ENCODE results near the gene KIF21B.
"Not testable (repeated sequence)": the region's sequence is repeated elsewhere in the genome, so short reads cannot be mapped to it uniquely, and the experiment has no call there.

Gene KIF21B

GRCh38 chr1:200969726-200970561 lies 53.6 kb downstream of the KIF21B start:
- DNase-seq, result no peak

GRCh38 chr1:200968469-200969410 lies 54.8 kb downstream of the KIF21B start:
- DNase-seq, result no peak

GRCh38 chr1:200967693-200968468 lies 55.6 kb downstream of the KIF21B start:
- DNase-seq, result no peak

DNA sequence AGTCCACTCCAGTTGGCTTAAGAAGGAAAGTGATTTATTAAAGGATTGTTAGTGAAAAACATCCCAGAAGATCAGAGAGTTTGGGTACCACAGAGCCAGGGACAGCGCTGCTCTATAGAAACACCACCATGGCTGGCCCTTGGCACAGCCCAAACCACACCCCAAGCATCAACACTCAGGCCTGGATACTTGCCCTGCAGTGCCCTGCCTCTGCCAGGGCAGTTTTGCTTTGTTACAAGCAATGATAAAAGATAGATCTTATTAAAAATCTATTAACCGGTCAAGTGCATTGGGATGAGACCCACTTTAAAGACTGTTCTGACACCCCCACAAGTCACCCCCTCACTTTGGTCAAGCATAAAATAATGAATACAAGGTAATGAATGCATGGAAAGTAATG lies 56.6 kb downstream of the KIF21B start:
- no peak for DNase-seq

DNA sequence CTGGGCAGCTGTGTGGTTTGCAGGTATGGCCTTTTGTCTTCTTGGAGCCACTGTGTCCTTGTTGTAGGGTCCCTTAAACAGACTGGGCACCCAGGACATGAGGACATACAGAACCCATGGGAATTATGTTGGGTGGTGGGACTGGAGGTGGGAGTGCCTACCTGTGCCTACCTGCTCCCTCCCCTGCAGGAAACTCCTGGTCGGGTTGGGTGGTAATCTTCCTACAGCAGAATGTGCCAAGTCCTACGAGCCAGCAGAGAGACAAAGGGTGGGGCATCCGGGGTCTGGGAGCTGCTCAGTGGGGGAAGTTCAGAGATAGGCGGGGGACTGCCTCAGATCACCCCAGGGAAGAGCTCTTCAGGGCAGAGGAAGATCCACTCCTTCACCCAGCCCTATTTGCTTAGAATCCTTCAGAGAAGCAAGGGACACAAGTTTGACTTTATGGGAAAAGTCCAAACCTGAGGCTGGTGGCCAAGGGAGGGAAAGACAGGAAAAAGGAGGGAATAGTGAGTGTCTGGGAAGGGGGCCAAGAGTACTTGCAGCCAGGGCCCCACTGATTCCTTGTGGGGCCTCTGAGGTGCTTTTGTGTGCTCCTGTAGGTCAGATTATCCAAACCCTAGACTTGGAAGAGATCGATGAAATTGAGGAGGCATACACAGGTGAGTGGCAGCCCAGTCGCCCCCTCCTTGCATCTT lies 58.3 kb downstream of the KIF21B start:
- no peak for DNase-seq

GRCh38 chr1:200963888-200964287 lies 59.6 kb downstream of the KIF21B start:
- DNase-seq, result not testable (repeated sequence)

DNA sequence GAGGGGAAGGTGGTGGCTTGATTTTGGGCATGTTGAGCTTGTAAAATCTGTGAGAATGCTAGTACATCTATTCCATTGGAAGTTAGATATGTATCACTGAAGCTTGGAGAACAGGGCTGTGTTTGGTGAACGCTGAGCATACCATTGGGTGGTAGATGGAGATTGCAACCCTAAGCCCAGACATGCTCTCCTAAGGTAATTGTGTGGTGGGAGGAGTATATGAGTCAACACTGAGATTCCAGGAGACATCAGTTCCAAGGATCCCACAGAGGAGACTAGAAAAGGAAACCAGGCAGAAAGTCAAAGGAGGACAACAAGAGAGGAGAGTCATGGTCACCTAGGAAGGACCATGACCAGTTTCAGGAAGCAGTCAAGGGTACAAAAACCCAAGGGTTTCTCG lies 60.4 kb downstream of the KIF21B start:
- DNase-seq, result no peak

DNA sequence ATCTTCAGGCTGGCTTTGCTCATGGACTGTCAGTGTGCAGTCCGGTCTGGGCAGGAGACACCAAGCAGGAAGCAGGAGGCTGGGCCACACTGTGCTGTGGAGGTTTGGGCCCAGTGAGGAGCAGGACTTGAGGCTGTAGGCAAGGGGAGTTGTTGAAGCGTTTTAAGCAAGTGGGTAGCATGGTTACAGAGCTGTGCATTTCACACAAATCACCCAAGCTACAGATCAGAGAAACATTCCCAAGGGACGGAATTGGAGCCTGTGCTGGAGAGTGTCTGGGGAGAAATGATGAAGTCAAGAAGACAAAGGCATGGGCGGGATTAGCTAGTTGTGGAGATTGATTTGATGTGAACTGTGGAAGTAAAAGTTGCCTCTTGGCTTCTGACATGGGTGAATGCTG lies 60.9 kb downstream of the KIF21B start:
- DNase-seq, result no peak

GRCh38 chr1:200962151-200962550 lies 61.4 kb downstream of the KIF21B start:
- DNase-seq, result not testable (repeated sequence)

DNA sequence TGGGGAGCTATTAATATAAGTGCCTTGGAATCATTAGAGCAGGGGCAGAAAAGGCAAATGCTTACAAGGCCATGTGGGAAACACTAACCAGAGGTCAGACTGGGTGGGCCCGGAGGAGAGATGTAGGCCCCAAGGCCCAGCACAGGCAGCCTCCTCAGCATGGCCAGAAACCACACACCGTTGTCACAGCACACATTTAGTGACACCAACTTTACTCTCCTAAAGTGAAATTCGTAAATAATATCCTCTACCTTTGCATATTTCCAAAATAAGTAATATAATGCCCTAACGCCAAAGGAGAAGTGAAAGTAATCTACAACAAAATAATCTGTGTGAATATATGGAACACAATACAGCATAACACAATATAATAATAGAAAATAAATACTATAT lies 62.6 kb downstream of the KIF21B start:
- DNase-seq, result no peak

DNA sequence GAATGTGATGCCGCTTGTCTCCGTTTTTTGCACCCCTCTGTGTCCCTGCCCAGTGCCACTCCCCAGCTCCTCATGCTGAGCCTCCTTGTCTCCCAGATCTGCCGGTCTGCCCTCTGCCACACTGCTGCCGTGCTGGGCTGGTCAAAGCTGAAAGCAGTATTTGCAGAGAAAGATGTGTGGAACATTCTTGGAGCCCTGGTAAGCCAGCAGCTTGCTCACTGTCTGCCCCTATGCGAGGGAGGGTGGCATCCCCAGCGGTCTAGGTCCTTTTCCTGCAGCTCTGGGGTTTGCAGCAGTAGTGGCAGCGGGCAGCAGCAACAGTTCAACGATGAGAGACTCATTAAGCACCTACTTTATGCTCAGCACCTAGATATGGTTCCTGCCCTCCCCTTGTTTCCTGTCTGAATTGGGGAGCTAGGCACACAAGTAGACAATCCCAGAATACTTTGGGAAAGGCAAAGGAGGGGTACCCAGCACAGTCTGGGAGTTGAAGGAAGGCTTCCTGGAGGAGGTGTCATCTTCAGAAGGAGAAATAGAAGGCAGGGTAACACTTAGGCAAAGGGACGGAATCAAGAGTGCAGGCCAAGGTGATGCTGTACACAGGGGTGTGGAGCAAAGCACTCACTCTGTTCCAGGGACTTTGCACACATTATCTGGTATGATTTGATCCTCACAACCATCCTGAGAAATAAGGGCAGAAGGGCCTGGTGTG lies 63.1 kb downstream of the KIF21B start:
- no peak for DNase-seq

DNA sequence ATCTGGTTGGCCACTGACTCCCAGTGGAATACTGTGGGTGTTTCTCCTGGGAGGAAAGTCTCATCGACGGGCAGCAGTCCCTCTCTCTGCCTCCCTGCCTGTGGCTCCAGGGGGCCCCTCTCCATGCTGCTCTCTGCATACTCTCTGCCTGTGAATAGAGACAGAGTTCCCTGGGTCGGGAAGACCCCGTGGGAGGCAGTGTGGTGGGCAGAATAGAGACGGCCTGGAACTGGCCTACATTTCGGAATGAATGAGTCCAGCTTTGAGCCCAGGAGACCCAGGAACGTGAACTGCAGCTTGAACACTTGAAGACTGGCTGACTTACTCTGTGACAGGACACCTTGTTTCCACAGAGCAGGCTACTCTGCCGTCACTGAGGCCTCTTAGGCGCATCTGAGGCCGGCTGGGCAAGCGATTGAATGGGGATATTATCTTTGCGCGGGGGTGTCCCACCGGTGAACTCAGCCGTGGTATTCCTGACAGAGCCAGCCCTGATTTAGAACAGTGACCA lies 64.0 kb downstream of the KIF21B start:
- no peak for DNase-seq

DNA sequence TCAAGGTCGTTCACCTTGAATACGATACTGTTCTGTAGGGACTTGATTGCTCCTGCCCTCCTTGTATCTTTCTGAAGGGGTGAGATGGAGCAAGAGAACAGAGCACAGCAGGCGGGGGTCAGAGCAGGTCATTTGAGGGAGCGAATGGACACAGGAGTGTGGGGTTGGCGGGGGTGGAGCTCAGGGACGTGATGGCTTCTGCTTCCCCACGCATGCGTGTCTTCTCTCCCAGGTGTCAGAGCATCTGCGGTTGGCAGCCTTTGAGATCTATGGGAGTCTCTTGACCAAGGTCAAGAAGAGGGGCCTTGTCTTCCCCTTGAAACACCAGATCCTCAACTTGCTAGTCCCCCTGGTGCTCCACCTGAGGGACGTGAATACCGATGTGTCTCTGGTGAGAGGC lies 64.9 kb downstream of the KIF21B start:
- DNase-seq, result no peak

- no peak for DNase-seq
Measured at GRCh38 chr1:200954434-200954833, 69.1 kb downstream of the KIF21B start.

DNA sequence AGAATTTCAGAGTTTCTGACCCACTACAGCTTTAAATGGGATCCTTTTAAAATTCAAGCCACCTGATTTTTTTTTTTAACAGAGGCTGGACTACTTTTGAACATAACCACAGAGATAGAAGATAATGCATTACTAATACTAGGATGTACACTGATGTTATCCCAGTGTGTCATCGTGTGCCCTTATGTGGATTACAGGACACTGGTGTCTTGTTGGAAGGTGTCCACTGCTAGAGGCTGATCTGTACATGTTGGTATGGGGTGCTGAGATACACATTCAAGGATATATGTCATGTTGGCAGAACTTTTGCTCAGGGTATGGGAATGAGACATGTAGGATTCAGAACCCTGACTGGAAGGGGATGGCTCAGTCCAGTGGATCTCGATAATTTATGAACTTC lies 72.5 kb downstream of the KIF21B start:
- no peak for DNase-seq

- DNase-seq, result no peak
Measured at GRCh38 chr1:200949626-200950025, 73.9 kb downstream of the KIF21B start.

DNA sequence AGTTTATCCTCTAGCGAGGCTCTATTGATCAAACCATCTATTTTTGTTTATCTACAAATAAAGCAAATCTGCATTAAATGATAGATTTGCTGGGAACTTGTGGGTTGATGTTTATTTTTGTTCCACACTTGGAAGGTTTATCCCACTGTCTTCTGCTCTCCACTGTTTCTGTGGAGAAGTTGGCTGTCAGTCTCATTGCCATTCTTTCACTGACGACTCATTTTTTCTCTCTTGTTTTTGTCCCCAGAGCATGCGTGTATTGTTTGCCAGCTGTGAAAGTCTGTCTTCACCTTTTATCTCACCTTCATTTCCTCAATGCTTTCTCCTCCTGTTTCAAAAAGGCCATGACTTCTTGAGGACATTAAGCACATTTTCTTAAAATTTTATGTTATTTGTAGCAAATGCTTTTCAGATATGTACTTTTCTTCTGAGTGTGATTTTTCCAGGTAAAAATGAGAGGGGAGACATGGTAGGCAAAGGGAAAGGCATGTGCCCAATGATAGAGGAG lies 76.4 kb downstream of the KIF21B start:
- no peak for DNase-seq

DNA sequence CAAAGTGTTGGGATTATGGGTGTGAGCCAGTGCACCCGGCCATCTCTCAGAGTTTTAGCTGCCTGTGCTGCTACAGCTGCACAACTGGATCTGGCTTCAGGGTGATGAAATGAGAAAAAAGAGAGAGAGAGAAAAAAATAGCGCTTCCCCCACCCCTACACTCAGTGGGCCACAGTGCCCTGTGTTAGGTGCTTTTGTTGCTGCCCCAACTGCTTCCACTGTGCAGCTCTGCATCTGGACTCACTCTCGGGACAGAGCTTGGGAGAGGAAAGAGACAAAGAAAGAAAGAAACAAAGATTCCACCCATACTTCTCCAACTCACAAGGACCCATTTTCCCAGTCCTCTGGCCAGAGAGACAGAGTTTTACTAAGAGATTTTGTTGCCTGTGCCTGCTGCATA lies 78.4 kb downstream of the KIF21B start:
- no peak for DNase-seq

DNA sequence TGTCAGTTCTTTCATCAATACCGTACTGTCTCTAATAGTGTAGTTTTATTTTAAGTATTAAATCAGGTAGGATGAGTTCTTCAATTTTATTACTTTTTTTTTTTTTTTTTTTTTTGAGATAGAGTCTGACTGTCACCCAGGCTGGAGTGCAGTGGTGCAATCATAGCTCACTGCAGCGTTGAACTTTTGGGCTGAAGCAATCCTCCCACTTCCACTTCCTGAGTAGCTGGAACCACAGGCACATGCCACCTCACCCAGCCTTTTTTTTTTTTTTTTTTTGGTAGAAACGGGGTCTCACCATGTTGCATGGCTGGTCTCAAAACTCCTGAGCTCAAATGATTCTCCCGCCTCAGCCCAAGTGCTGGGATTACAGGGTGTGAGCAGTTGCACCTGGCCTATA lies 84.6 kb downstream of the KIF21B start:
- DNase-seq, result no peak

- DNase-seq, result not testable (repeated sequence)
Measured at GRCh38 chr1:200935286-200935962, 88.1 kb downstream of the KIF21B start.
